Measurements from ENCODE around the gene KMT2C. TPM values are rescaled to one million over a fixed set of nuclear protein-coding genes. Genes with fewer than 3 reads are reported as not detected.
A peak's percentile ranks its signal among the peaks of the same experiment; 100 is the strongest.
"Not testable (repeated sequence)": the region's sequence is repeated elsewhere in the genome, so short reads cannot be mapped to it uniquely, and the experiment has no call there.

The KMT2C gene
- total and polyA plus RNA-seq, 7 experiments from 2014 or later = 17.0 to 152 (median 109) TPM

- DNase-seq; H3K36me3 ChIP-seq (ENCODE audit: control insufficient read depth in 2 of 3, insufficient read depth in 3 of 3, low read length in 3 of 3); H3K27ac Mint-ChIP-seq; intact Hi-C loops (cut with micrococcal nuclease); H3K27me3 ChIP-seq (ENCODE audit: control insufficient read depth in 2 of 2, insufficient read depth in 2 of 2, low read length in 2 of 2); H3K9me3 ChIP-seq (ENCODE audit: control insufficient read depth in 2 of 3, low read length in 3 of 3); H3K4me3 ChIP-seq (ENCODE audit: low read length); CTCF ChIA-PET; H3K36me3 Mint-ChIP-seq; POLR2A ChIA-PET; H3K27me3 Mint-ChIP-seq; H3K27ac ChIP-seq (ENCODE audit: low read depth, low read length); H3K4me1 Mint-ChIP-seq; ATAC-seq; H3K4me1 ChIP-seq (ENCODE audit: control insufficient read depth in 2 of 2, insufficient read depth in 2 of 2, low read length in 2 of 2); H3K4me3 Mint-ChIP-seq: not testable (repeated sequence)
- peaks cover 0 to 14% (median 5%) of the 10 kb centered on the region in 11 donors for H3K9me3 Mint-ChIP-seq
Measured at GRCh38 chr7:152471023-152471620, 35.3 kb upstream of the KMT2C start.

GRCh38 chr7:152470251-152471022 lies 34.6 kb upstream of the KMT2C start:
- H3K36me3 ChIP-seq (ENCODE audit: control insufficient read depth in 2 of 3, insufficient read depth in 3 of 3, low read length in 3 of 3); H3K4me3 Mint-ChIP-seq; DNase-seq; H3K36me3 Mint-ChIP-seq; H3K4me1 ChIP-seq (ENCODE audit: control insufficient read depth in 2 of 2, insufficient read depth in 2 of 2, low read length in 2 of 2); POLR2A ChIA-PET; ATAC-seq; CTCF ChIA-PET; H3K9me3 ChIP-seq (ENCODE audit: control insufficient read depth in 2 of 3, low read length in 3 of 3); H3K27ac ChIP-seq (ENCODE audit: low read depth, low read length); H3K4me1 Mint-ChIP-seq; H3K27me3 Mint-ChIP-seq; intact Hi-C loops (cut with micrococcal nuclease); H3K4me3 ChIP-seq (ENCODE audit: low read length); H3K27me3 ChIP-seq (ENCODE audit: control insufficient read depth in 2 of 2, insufficient read depth in 2 of 2, low read length in 2 of 2); H3K27ac Mint-ChIP-seq: not testable (repeated sequence)
- H3K9me3 Mint-ChIP-seq = peaks cover 0 to 14% (median 5%) of the 10 kb centered on the region in 11 donors

- H3K4me3 ChIP-seq (ENCODE audit: low read length); CTCF ChIA-PET; H3K36me3 ChIP-seq (ENCODE audit: control insufficient read depth in 2 of 3, insufficient read depth in 3 of 3, low read length in 3 of 3); H3K27me3 ChIP-seq (ENCODE audit: control insufficient read depth in 2 of 2, insufficient read depth in 2 of 2, low read length in 2 of 2); POLR2A ChIA-PET; H3K36me3 Mint-ChIP-seq; H3K9me3 ChIP-seq (ENCODE audit: control insufficient read depth in 2 of 3, low read length in 3 of 3); ATAC-seq; DNase-seq; H3K27ac ChIP-seq (ENCODE audit: low read depth, low read length); H3K4me1 ChIP-seq (ENCODE audit: control insufficient read depth in 2 of 2, insufficient read depth in 2 of 2, low read length in 2 of 2); H3K27ac Mint-ChIP-seq; H3K27me3 Mint-ChIP-seq; H3K4me3 Mint-ChIP-seq: not testable (repeated sequence)
- intact Hi-C loops (cut with micrococcal nuclease) = loop anchor here (10.0 kb wide), 4 partner anchors 445 to 1385 kb away; partner anchors contain the start of genes AGAP3 (in 1 of the 2), FASTK (in 1 of the 2), GALNT11 (in 1 of the 2) and PRKAG2 (in 1 of the 2)
- H3K9me3 Mint-ChIP-seq = peaks cover 0 to 14% (median 5%) of the 10 kb centered on the region in 11 donors
- H3K4me1 Mint-ChIP-seq = peaks cover 5 to 10% (median 7%) of the 10 kb centered on the region in 7 donors
Measured at GRCh38 chr7:152469576-152469975, 33.8 kb upstream of the KMT2C start.

- H3K27me3 ChIP-seq (ENCODE audit: control insufficient read depth in 2 of 2, insufficient read depth in 2 of 2, low read length in 2 of 2) = no peaks in the 10 kb centered on the region
- H3K9me3 ChIP-seq (ENCODE audit: control insufficient read depth in 2 of 3, low read length in 3 of 3) = peaks cover 0 to 3% (median 0%) of the 10 kb centered on the region in 3 experiments
- ATAC-seq = no peak
- ChIA-PET CTCF (interaction anchor here (0.7 kb wide), 1 partner anchor 126 kb away, joined by 4 read pairs; no protein-coding TSS in a partner anchor), POLR2A (interaction anchor here (0.8 kb wide), 1 partner anchor 46 kb away, joined by 3 read pairs; no protein-coding TSS in a partner anchor)
- H3K36me3 ChIP-seq (ENCODE audit: control insufficient read depth in 2 of 3, insufficient read depth in 3 of 3, low read length in 3 of 3) = peaks cover 0 to 3% (median 0%) of the 10 kb centered on the region in 3 experiments
- no peak overlapping the region for H3K27ac ChIP-seq (ENCODE audit: low read depth, low read length)
- peaks cover 0 to 14% (median 5%) of the 10 kb centered on the region in 11 donors for H3K9me3 Mint-ChIP-seq
- H3K4me3 Mint-ChIP-seq = no peak overlapping the region
- H3K27ac Mint-ChIP-seq = no peak overlapping the region
- H3K4me1 Mint-ChIP-seq = peaks cover 5 to 14% (median 7%) of the 10 kb centered on the region in 7 donors
- H3K27me3 Mint-ChIP-seq = no peaks in the 10 kb centered on the region
- DNase-seq = no peak
- peaks cover 5% of the 10 kb centered on the region in 2 donors for H3K4me1 ChIP-seq (ENCODE audit: control insufficient read depth in 2 of 2, insufficient read depth in 2 of 2, low read length in 2 of 2)
- peaks cover 0 to 8% (median 5%) of the 10 kb centered on the region in 5 donors for H3K36me3 Mint-ChIP-seq
- intact Hi-C loops (cut with micrococcal nuclease) = loop anchor here (10.0 kb wide), 4 partner anchors 442 to 1382 kb away; partner anchors contain the start of genes AGAP3 (in 1 of the 2), FASTK (in 1 of the 2), GALNT11 (in 1 of the 2) and PRKAG2 (in 1 of the 2)
- H3K4me3 ChIP-seq (ENCODE audit: low read length) = no peak overlapping the region
Measured at GRCh38 chr7:152467225-152467624, 31.4 kb upstream of the KMT2C start.

- peaks cover 0 to under 1% (median 0%) of the 10 kb centered on the region in 5 donors for H3K36me3 Mint-ChIP-seq
- POLR2A ChIA-PET = interaction anchor here (1.0 to 2.2 kb wide), 3 partner anchors 27 to 31 kb away, joined by 3 to 25 read pairs (median 5); partner anchors contain the start of gene KMT2C
- H3K4me1 Mint-ChIP-seq = peaks cover 5 to 13% (median 7%) of the 10 kb centered on the region in 7 donors
- H3K27me3 Mint-ChIP-seq = no peaks in the 10 kb centered on the region
- H3K36me3 ChIP-seq (ENCODE audit: control insufficient read depth in 2 of 3, insufficient read depth in 3 of 3, low read length in 3 of 3) = peaks cover 0 to 3% (median 0%) of the 10 kb centered on the region in 3 experiments
- H3K27me3 ChIP-seq (ENCODE audit: control insufficient read depth in 2 of 2, insufficient read depth in 2 of 2, low read length in 2 of 2) = no peaks in the 10 kb centered on the region
- peak overlapping the region; percentile 74 to 95 (median 89) for H3K27ac Mint-ChIP-seq
- DNase-seq (no peak), ATAC-seq (no peak)
- intact Hi-C loops (cut with micrococcal nuclease) = loop anchor here (2.0 to 10.0 kb wide), 5 partner anchors 48 to 1380 kb away; partner anchors contain the start of genes AGAP3 (in 1 of the 2), FASTK (in 1 of the 2), GALNT11 (in 1 of the 2) and PRKAG2 (in 1 of the 2)
- peak overlapping the region; percentile 99 for H3K27ac ChIP-seq (ENCODE audit: low read depth, low read length)
- H3K4me3 ChIP-seq (ENCODE audit: low read length) = peak overlapping the region; percentile 65
- no peaks in the 10 kb centered on the region for H3K9me3 ChIP-seq (ENCODE audit: control insufficient read depth in 2 of 3, low read length in 3 of 3)
- CTCF ChIA-PET = no interaction called here
- H3K4me3 Mint-ChIP-seq = peak overlapping the region; percentile 75 to 95 (median 90)
- peaks cover 0 to under 1% (median 0%) of the 10 kb centered on the region in 11 donors for H3K9me3 Mint-ChIP-seq
- H3K4me1 ChIP-seq (ENCODE audit: control insufficient read depth in 2 of 2, insufficient read depth in 2 of 2, low read length in 2 of 2) = peaks cover 5% of the 10 kb centered on the region in 2 donors
Measured at GRCh38 chr7:152465119-152465387, 29.2 kb upstream of the KMT2C start.

- Mint-ChIP-seq H3K36me3 (no peaks in the 10 kb centered on the region), H3K27me3 (no peaks in the 10 kb centered on the region), H3K27ac (peak overlapping the region; percentile 74 to 95 (median 89)), H3K4me1 (peaks cover 5 to 15% (median 7%) of the 10 kb centered on the region in 7 donors), H3K4me3 (peak overlapping the region; percentile 75 to 95 (median 90)), H3K9me3 (no peaks in the 10 kb centered on the region)
- Histone ChIP-seq H3K36me3 (ENCODE audit: control insufficient read depth in 2 of 3, insufficient read depth in 3 of 3, low read length in 3 of 3) (peaks cover 0 to 3% (median 0%) of the 10 kb centered on the region in 3 experiments), H3K4me3 (ENCODE audit: low read length) (peak overlapping the region; percentile 65), H3K27me3 (ENCODE audit: control insufficient read depth in 2 of 2, insufficient read depth in 2 of 2, low read length in 2 of 2) (no peaks in the 10 kb centered on the region), H3K9me3 (ENCODE audit: control insufficient read depth in 2 of 3, low read length in 3 of 3) (no peaks in the 10 kb centered on the region), H3K4me1 (ENCODE audit: control insufficient read depth in 2 of 2, insufficient read depth in 2 of 2, low read length in 2 of 2) (peaks cover 5% of the 10 kb centered on the region in 2 donors), H3K27ac (ENCODE audit: low read depth, low read length) (peak overlapping the region; percentile 99)
- ATAC-seq (peak; percentile 19), DNase-seq (peak in 2 of 9 donors; percentile 62 to 89)
- CTCF ChIA-PET = no interaction called here
- intact Hi-C loops (cut with micrococcal nuclease) = loop anchor here (1.0 to 10.0 kb wide), 9 partner anchors 28 to 1380 kb away; partner anchors contain the start of genes AGAP3 (in 1 of the 2), FASTK (in 1 of the 2), GALNT11 (in 1 of the 2) and KMT2C (in 1 of the 2)
- POLR2A ChIA-PET = interaction anchor here (1.0 to 2.2 kb wide), 6 partner anchors 27 to 212 kb away, joined by 3 to 25 read pairs (median 4); partner anchors contain the start of genes KMT2C and XRCC2
Measured at GRCh38 chr7:152464312-152465118, 28.7 kb upstream of the KMT2C start.
